ENCODE results near the gene FADS1. TPM values are rescaled to one million over a fixed set of nuclear protein-coding genes. Genes with fewer than 3 reads are reported as not detected.

FADS1 gene
- total and polyA plus RNA-seq, 2 of the 8 experiments (the other 6 are each of a cell fraction or from before 2014, with no cell fraction given) = 115 to 141 TPM

GRCh38 chr11:61771195-61771894, 45.5 kb downstream of the FADS1 start:
- peaks cover 0 to 19% (median 11%) of the 10 kb centered on the region in 4 experiments; a peak in 5 of 7 replicates for H3K4me1 ChIP-seq (replicated peaks in 1 of 4; ENCODE audit: control insufficient read depth in 3 of 4, insufficient read depth in 4 of 4, low read length in 3 of 4)
- CTCF ChIA-PET (ENCODE audit: partially characterized antibody) = interaction anchor here (1.1 to 4.9 kb wide), 8 partner anchors 9 to 33 kb away, joined by 3 to 52 read pairs (median 6); no protein-coding TSS in a partner anchor
- TF ChIP-seq CHD1 (IDR thresholded peaks at IDR 0.05; ENCODE audit: low read depth, low read length) (no peak), TEAD4 (IDR thresholded peaks at IDR 0.05; ENCODE audit: low read depth, low read length) (no peak), MAX (IDR thresholded peaks at IDR 0.05) (no peak), E2F6 (IDR thresholded peaks at IDR 0.05) (no peak), SIN3A (conservative IDR thresholded peaks at IDR 0.05 in 1 of 2, IDR thresholded peaks at IDR 0.05 in 1 of 2; ENCODE audit: low read depth in 1 of 2, low read length in 2 of 2) (no peak)

More at GRCh38 chr11:61771195-61771894, 45.5 kb downstream of the FADS1 start:
- H4K8ac ChIP-seq (ENCODE audit: extremely low read depth, insufficient read depth, low read length) = peak overlapping the region; percentile 72; the same call in 1 of the 2 replicates
- no peak overlapping the region for H3K14ac ChIP-seq (ENCODE audit: insufficient read length)
- peak overlapping the region; percentile 82; the same call in 1 of the 2 replicates for H2AK5ac ChIP-seq (ENCODE audit: low read depth, low read length)
- H3K27ac ChIP-seq (ENCODE audit: low read depth, low read length) = no peak overlapping the region
- H3K4ac ChIP-seq (replicated peaks; ENCODE audit: insufficient read length, low read depth, low read length) = no peak overlapping the region
- no peak overlapping the region for H3K56ac ChIP-seq (replicated peaks; ENCODE audit: insufficient read length, low read depth, low read length)
- H3K4me2 ChIP-seq (ENCODE audit: insufficient read depth in 1 of 2, low read depth in 2 of 2, low read length in 2 of 2) = no peak overlapping the region
- no peak overlapping the region for H4K5ac ChIP-seq (ENCODE audit: insufficient read length, low read depth, low read length)
- FAIRE-seq (no peak), DNase-seq (ENCODE audit: low read depth in 1 of 2, low spot score in 2 of 2) (no peak)
- H2BK12ac ChIP-seq (ENCODE audit: low read depth, low read length) = peak overlapping the region; percentile 98; the same call in 1 of the 2 replicates
- no peak overlapping the region for H2BK5ac ChIP-seq (ENCODE audit: low read depth, low read length)
- 90% methylated on average over 12 of the region's 15 CpGs; no CpG with 5 or more reads in 1 of the 2 experiments for WGBS, 2 experiments (ENCODE audit: extremely low coverage in 1 of 2, insufficient coverage in 1 of 2, insufficient read length in 1 of 2, insufficient replicate concordance in 2 of 2, low coverage in 1 of 2, low lambda C conversion rate in 2 of 2, missing lambda C conversion rate in 1 of 2)
- H3K4me3 ChIP-seq (ENCODE audit: extremely low read depth in 1 of 4, insufficient read depth in 2 of 4, low read depth in 3 of 4, low read length in 4 of 4) = no peak overlapping the region
- peak overlapping the region; percentile 91 for H4K91ac ChIP-seq (replicated peaks; ENCODE audit: insufficient read length, low read length)
- H3K79me1 ChIP-seq (ENCODE audit: low read depth, low read length) = no peaks in the 10 kb centered on the region
- no peak overlapping the region for H3K9ac ChIP-seq (replicated peaks in 1 of 4; ENCODE audit: extremely low read depth in 1 of 4, low read depth in 3 of 4, low read length in 3 of 4)
- H3K23ac ChIP-seq (ENCODE audit: insufficient read length) = no peak overlapping the region
- POLR2A ChIA-PET (ENCODE audit: partially characterized antibody) = interaction anchor here (1.2 to 4.0 kb wide), 4 partner anchors 17 to 27 kb away, joined by 3 to 16 read pairs (median 8); partner anchors contain the start of genes FEN1 and TMEM258
- no peak overlapping the region for H3K18ac ChIP-seq (ENCODE audit: extremely low read depth, low read length)
- no peaks in the 10 kb centered on the region for H3K36me3 ChIP-seq (ENCODE audit: control insufficient read depth in 2 of 4, insufficient read depth in 4 of 4, low read length in 3 of 4)
- H2BK20ac ChIP-seq (ENCODE audit: low read length) = no peak overlapping the region
- no peak overlapping the region for H2BK15ac ChIP-seq (ENCODE audit: low read length)
- no peaks in the 10 kb centered on the region for H3K79me2 ChIP-seq (ENCODE audit: control insufficient read depth in 1 of 2, insufficient read depth in 2 of 2, low read length in 2 of 2)
- no peak overlapping the region for H2AFZ ChIP-seq (ENCODE audit: low read length)
- H2BK120ac ChIP-seq (replicated peaks; ENCODE audit: low read depth, low read length) = no peak overlapping the region
- no peaks in the 10 kb centered on the region for H3K27me3 ChIP-seq (replicated peaks in 1 of 4; ENCODE audit: control insufficient read depth in 3 of 4, extremely low read depth in 1 of 4, insufficient read depth in 3 of 4, low read length in 3 of 4)
- H3K23me2 ChIP-seq (ENCODE audit: low read depth, low read length) = no peaks in the 10 kb centered on the region
- H4K20me1 ChIP-seq (replicated peaks in 1 of 2; ENCODE audit: control insufficient read depth in 1 of 2, insufficient read depth in 2 of 2, low read length in 2 of 2) = no peaks in the 10 kb centered on the region
- no peaks in the 10 kb centered on the region for H3K9me3 ChIP-seq (ENCODE audit: insufficient read depth in 2 of 2, low read depth in 1 of 2, low read length in 1 of 2)
